DMS153 (cell line): Measurements from ENCODE around the gene GCK.
A peak's percentile ranks its signal among the peaks of the same experiment; 100 is the strongest.

Experiments used
- DNase-seq: peaks from one replicate; lab custom pipeline; 2025; lab: John Stamatoyannopoulos, UW

GCK gene

DNA sequence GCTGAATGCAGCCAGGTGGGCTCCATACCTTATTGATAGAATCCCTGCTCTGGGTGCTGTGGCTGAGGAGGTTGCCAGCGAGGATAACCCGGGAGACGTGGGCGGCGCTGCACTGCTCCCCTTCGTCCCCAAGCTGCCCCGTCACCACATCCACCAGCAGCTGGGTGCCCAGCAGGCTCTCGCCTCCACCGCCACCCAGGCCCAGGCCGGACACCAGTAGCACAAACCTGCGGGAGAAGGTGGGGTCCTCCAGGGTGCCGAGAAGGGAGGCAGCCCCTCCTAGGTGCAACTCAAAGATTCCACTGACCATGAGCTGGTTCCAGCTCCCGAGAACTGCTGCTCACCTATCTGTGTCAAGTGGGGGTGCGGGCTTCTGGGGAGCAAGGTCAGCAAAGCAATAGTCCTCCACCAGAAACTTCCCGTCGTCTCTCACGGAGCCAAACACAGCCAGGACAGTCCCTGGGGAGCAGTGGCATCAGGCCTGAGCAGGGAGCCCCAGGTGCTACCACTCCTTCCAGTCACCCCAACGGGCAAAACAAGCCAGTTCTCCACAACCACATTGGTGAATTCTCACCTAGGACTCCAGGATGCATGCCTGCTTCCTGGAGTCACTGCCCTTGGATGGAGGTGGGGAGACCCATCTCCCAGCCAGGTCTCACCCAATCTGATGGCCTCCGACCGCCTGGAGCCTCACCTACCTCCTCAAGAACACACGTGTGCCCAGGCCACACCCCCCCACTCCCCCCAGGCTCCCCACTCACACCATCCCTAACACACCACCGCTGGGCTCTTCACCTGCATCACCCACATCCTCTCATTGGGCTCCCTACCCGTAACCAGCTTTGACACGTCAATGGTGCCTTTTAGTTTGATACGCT, 72.2 kb downstream of the GCK start:
- DNase-seq, result no peak

DNA sequence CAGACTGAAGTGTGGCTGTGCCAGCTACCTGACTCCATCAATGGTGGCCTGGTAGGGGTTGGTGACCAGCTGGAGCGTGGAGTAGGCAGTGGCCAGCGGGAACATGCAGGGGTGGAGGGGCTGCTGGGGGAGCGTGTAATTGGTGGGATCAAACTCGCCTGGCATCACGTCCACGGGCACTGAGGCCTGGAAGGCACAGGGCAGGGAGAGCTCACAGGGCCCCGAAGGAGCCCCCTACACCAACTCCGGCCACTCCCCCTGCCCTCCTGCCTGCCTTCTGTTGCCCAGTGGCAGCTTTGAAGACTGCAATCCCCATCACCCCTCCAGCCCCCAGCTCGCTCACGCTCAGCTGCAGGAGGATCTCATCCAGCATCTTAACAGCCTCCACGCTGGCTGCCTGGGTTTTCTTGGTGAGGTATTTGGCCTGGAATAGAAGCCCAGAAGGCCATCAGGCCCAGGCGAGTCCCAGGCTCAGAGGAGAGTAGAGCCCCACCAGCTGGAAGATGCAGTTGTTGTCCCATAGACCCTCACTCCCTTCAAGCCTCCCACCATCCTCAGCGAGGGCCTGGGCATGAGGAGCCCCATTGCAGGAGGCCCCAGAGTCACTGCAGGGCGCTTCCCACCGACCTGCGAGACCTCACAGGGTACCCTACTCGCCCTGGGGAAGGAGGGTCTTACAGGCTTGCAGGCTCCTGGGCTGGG, 73.0 kb downstream of the GCK start:
- DNase-seq, result no peak

DNA sequence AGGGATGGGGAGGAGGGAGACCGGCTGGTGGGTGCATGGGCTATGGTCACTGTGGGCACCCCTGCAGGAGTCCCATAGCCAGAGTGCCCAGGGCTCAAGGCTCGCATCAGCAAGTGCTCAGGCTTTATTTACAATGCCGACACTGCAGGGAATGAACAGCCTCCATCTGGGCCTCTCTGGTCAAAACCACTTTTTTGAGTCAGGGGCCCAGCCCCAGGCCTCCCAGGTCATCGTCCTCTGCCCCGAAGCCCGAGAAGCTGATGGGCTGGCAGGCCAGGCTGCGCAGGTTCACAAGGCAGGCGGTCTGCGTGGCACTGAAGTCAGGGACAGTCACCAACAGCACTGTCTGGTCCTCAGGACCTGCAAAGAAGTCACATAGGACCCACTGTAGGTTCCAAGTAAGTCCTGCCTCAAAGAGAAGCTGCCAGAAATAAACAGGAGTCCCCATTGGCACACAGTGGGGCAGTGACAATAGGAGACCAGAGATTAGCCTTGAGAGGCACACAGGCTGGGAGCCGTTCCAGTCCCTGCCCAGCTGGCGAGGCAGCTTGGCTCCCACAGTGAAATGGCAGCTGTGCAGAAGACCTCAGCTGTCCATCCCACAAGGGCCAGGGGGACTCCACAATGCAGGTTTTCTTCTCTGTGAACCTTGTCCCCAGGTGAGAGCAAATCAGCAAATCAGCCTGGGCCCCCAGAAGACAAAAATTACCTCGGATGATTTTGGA, 74.5 kb downstream of the GCK start:
- DNase-seq, result no peak

DNA sequence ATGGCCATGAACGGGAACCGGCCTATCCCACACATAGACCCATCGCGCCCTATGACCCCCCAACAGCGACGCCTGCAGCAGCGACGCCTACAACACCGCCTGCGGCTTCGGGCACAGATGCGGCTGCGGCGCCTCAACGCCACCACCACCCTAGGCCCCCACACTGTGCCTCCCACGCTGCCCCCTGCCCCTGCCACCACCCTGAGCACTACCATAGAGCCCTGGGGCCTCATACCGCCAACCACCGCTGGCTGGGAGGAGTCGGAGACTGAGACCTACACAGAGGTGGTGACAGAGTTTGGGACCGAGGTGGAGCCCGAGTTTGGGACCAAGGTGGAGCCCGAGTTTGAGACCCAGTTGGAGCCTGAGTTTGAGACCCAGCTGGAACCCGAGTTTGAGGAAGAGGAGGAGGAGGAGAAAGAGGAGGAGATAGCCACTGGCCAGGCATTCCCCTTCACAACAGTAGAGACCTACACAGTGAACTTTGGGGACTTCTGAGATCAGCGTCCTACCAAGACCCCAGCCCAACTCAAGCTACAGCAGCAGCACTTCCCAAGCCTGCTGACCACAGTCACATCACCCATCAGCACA, 75.4 kb downstream of the GCK start:
- no peak for DNase-seq

DNA sequence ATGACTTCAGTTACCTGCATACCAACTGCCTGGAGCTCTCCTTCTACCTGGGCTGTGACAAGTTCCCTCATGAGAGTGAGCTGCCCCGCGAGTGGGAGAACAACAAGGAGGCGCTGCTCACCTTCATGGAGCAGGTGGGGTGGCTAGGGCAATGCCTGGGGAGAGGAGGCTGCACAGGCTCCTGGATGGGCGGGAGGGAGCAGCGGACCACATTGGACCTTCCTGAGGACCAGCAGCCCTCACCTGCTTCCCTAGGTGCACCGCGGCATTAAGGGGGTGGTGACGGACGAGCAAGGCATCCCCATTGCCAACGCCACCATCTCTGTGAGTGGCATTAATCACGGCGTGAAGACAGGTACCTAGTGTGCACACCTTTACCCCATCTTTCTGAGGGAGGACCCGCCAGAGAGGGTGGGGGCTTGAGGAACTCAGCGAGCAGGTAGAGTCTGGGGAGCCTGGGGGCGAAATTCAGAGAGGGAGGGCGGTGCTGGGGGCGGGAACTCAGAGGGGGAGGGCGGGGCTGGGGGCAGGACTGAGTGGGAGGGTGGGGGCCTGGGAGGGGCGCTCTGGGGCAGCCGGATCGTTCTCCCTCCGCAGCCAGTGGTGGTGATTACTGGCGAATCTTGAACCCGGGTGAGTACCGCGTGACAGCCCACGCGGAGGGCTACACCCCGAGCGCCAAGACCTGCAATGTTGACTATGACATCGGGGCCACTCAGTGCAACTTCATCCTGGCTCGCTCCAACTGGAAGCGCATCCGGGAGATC, 76.1 kb downstream of the GCK start:
- peak; percentile 54 for DNase-seq

DNA sequence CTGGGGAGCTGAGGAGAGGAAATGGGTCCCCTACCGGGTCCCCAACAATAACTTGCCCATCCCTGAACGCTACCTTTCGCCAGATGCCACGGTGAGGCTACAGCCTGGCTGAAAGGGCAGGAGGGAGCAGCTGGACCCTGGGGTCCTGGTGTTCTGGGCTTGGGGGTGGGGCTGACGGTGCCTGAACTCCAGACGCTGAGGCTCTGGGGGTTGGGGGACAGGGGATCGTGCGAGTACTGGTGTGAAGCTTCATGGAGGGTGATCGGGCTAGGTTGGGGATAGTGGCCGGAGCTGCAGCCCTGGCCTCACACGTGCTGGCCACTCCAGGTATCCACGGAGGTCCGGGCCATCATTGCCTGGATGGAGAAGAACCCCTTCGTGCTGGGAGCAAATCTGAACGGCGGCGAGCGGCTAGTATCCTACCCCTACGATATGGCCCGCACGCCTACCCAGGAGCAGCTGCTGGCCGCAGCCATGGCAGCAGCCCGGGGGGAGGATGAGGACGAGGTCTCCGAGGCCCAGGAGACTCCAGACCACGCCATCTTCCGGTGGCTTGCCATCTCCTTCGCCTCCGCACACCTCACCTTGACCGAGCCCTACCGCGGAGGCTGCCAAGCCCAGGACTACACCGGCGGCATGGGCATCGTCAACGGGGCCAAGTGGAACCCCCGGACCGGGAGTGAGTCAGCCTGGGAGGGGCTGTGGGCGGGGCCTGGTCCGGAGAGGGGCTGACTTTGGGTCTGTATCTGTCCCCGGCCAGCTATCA, 76.8 kb downstream of the GCK start:
- peak; percentile 54 for DNase-seq

DNA sequence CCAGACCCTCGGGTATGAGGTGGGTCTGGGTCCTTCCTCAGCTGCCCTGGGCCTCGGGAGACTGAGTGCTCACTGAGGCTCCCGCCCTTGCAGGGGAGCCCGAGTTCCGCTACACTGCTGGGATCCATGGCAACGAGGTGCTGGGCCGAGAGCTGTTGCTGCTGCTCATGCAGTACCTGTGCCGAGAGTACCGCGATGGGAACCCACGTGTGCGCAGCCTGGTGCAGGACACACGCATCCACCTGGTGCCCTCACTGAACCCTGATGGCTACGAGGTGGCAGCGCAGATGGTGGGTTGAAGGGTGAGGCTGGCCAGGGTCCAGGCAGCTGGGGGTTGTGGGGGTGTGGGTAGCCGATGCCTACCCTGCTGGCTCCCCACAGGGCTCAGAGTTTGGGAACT, 77.5 kb downstream of the GCK start:
- DNase-seq, result no peak

DNA sequence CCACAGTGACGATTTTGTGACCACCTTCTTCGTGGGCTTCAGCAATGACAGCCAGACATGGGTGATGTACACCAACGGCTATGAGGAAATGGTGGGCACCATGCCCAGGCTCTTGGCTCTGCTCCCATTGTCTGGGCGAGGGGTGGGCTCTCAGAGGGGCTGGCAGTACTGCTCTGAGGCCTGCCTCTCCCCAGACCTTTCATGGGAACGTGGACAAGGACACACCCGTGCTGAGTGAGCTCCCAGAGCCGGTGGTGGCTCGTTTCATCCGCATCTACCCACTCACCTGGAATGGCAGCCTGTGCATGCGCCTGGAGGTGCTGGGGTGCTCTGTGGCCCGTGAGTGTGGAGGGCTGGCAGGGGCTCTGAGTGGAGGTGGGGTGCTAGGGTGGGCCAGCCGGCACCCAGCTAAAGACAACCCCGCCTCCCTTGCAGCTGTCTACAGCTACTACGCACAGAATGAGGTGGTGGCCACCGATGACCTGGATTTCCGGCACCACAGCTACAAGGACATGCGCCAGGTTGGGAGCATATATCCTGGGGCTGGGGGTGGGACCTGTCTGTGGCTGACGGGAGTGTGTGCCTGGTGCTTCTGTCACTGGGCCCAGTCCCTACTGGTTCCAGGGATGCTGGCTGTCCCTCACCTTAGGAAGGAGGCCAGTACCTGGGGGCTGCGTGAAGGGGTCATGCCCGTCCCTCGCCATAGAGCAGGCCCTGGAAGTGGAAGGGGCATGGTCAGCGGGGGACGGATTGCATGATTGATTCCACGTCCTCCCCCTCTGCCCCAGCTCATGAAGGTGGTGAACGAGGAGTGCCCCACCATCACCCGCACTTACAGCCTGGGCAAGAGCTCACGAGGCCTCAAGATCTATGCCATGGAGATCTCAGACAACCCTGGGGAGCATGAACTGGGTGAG, 78.3 kb downstream of the GCK start:
- DNase-seq, result no peak

DNA sequence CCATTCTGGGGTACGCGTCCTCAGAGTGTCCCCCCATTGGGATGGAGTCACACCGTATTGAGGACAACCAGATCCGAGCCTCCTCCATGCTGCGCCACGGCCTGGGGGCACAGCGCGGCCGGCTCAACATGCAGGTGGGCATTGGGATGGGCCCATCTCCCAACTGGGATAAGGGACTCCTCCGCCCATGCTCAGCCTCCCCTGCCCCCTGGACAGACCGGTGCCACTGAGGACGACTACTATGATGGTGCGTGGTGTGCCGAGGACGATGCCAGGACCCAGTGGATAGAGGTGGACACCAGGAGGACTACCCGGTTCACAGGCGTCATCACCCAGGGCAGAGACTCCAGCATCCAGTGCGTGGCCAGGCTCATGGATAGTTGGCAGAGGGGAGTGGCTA, 79.2 kb downstream of the GCK start:
- no peak for DNase-seq

DNA sequence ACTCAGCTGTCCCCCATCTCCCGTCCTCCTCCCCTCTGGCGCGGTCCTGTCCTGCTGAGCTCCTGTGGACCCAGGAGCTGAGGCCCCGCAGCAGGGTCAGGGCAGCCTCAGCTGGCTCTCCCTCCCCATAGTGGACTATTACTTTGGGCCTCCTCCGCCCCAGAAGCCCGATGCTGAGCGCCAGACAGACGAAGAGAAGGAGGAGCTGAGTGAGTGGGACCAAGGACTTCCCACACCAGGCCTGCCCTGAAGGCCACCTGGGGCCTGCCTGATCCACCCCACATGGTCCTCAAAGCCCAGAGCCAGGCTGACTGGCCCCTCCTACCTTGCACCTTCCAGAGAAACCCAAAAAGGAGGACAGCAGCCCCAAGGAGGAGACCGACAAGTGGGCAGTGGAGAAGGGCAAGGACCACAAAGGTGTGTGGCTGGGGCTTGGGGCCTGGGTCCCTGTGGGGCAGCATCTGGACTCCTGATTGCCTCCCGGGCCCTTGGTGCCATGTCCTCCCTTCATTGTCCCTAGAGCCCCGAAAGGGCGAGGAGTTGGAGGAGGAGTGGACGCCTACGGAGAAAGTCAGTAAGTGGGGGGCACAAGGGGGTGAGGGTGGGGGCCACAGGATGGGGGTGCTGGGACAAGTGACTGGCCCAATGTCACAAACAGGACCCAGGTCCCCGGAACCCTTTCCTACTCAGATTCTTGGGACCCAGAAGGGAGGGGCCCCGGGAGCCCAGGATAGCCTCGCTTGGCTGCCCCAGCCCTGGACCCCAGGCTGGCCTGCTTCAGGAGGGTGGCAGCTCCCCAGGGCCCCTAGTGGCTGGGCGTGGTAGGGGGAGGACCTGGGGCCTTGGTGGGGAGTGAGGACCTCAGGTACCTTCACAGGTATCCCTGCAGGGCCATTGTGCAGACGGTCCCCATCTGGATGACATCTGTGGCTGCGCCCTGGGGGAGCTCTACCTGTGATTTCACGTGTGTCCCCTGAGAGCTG, 80.2 kb downstream of the GCK start:
- no peak for DNase-seq

DNA sequence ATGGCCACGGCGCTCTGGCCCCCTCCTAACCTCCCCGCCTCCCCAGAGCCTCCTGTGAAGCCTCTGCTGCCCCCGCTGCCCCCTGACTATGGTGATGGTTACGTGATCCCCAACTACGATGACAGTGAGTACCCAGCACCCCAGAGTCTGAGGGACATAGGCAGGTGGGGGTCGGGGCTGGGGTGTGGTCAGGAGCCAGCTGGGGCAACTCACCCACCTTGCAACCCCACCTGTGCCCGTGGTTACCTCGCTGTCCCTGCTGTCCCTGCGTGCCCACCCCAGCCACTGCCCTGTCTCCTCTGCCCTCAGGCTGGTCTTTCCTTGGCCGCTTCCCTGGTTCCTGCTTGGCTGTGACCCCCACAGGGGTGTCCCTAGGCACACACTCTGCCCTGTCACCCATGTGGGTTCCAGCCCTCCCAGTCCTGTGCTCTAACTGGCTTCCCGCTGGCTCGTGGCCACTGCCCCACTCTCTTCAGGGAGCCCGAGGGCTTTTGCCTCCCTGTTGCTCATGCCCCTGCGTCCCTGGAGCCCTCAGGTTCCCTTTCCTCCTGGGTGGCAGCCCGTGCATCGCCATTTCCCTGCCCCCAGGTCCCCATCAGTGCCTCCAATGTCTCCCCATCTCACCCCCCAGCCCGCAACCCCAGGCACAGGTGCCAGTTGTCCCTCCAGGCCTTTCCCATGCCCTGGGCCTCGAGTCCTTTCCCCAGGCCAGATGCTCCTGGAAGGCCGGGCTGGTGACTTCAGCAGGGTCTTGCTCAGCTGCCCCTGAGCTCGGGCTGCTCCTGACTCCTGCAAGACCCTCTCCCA, 81.1 kb downstream of the GCK start:
- DNase-seq, result no peak

DNA sequence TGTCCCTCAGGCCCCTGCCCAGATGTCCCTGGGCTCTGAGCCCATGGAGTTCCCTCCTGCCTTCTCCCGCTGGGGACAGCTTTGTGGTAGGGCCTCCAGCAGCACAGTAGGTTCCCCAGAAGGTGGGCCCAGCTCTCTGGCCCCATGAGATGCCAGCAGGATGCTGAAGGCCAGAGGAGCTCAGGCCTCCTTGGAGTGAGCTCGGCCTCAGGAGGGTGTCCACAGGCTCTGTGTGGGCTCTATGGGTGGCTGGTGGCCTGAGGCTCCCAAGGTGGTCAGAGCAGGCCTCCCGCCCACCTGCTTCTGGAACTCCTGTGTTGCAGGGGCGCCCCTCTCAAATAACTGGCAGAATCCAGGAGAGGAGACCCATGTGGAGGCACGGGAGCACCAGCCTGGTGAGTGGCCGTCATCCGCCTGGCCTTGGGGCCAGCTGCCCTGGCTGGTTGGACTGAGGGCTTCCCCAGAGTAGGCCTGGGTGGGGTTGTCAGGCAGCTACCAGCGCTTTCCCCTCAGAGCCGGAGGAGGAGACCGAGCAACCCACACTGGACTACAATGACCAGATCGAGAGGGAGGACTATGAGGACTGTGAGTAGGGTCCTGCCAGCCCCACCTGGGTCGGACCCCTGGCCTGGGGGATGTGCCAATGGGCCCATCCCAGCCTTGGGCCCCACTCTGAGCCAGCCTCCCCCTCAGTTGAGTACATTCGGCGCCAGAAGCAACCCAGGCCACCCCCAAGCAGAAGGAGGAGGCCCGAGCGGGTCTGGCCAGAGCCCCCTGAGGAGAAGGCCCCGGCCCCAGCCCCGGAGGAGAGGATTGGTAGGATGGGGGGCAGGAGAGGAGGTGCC, 81.9 kb downstream of the GCK start:
- DNase-seq, result no peak

DNA sequence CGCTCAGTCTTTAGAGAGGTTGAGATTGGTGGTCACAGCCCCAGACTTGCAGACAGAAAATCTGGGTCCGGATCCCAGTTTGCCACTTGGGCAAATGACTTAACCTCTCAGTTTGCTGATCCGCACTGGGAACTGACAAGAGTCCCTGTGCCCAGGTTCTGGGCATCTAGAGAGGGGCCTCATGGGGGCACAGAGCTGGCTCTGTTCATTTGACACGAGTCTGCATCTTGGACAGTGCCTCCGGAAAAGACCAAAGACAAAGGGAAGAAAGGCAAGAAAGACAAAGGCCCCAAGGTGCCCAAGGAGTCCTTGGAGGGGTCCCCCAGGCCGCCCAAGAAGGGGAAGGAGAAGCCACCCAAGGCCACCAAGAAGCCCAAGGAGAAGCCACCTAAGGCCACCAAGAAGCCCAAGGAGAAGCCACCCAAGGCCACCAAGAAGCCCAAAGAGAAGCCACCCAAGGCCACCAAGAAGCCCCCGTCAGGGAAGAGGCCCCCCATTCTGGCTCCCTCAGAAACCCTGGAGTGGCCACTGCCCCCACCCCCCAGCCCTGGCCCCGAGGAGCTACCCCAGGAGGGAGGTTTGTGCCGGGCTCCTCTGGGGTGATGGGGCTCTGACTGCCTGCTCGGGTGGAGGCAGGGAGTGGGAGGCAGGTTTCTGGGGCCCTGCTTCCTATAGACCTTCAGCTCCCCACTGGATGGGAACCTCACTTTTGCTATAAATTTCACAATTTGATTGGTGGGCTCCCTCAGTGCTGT, 82.8 kb downstream of the GCK start:
- DNase-seq, result no peak

DNA sequence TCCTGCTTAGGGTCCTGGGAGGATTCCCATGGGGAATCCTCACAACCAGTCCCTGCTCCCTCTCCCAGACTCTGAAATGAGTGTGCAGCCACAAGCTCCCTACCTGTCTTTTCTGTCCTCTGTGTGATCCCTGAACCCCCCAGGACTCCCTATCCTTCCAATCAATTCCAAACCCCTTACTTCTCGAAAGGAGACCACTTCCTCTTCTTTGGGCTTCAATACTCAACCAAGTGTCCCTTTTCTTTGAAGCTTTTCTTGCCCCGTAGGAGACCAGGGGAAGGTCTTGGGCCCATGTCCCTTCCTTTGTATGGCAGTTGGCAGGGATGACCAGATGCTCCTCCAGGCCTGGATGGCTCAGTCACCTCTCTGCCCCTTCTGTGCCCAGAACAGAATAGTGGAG, 83.4 kb downstream of the GCK start:
- DNase-seq, result no peak

DNA sequence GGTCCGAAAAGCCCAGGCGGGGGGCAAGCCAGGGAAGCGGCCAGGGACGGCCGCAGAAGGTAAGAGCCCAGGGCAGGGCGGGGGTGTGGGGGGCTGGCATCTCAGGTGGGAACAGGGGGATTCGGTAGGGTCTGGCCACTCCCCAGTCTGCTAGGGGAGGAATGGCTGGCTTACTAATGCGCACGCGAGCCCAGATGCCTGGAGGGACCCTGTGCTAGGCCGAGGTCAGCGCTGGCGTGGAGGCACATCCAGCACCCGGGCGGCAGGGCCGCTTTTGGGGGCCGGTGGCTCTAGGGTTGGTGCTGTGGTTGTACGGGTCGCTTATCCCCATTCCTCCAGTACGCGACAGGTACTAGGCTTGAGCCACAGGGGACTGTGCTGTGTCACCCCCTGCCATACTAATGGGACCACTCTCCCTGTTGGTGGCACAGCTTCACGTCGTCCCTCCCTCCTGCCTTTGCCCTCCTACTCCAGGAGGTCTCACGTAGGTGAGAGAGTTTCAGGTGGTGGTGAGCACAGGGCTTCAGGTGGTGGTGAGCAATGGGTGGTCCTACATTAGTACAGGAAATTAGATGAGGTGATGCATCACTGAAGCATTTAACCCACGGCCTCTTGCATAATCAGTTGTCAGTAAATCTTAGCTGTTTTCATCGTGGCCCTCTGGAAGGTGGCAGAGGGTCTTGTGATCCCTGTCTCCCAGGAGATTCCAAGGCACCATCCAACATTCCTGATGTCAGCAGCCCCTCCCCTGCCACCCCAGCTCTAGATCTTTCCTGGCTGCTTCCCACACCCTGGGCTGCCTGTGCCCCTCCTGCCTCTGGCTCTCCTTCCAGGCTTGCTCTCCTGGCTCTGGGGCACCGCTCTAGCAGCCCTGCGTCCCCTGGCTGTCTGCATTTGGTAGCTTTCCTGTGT, 84.1 kb downstream of the GCK start:
- no peak for DNase-seq
